ENCODE results near the gene REX1BD.

DNA sequence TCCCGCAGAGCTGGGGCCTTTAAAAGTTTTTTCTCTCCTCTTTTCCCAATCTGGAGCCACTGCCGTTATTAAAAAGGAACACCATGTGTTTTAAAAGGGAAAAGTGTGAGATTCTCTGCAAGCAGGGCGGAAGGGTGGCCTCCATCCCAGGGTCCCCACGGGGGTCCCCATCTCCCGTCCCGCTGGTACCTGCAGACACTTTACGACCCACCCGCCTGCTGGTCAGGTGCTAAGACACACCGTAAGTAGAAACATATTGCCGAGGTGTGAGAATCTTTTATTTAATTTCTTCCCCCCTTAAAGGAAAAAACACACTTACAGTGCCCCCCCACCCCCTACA is 16.2 kb downstream of the REX1BD start:
- TF ChIP-seq, protein P1, sequence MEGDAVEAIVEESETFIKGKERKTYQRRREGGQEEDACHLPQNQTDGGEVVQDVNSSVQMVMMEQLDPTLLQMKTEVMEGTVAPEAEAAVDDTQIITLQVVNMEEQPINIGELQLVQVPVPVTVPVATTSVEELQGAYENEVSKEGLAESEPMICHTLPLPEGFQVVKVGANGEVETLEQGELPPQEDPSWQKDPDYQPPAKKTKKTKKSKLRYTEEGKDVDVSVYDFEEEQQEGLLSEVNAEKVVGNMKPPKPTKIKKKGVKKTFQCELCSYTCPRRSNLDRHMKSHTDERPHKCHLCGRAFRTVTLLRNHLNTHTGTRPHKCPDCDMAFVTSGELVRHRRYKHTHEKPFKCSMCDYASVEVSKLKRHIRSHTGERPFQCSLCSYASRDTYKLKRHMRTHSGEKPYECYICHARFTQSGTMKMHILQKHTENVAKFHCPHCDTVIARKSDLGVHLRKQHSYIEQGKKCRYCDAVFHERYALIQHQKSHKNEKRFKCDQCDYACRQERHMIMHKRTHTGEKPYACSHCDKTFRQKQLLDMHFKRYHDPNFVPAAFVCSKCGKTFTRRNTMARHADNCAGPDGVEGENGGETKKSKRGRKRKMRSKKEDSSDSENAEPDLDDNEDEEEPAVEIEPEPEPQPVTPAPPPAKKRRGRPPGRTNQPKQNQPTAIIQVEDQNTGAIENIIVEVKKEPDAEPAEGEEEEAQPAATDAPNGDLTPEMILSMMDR (IDR thresholded peaks at IDR 0.05): no peak
- no peak for TF ChIP-seq POLR2A (IDR thresholded peaks at IDR 0.05)
